Omental fat pad (tissue), 4 donors: Measurements from ENCODE around the gene PRRC2A. TPM values are rescaled to one million over a fixed set of nuclear protein-coding genes. Genes with fewer than 3 reads are reported as not detected.

Experiments used
- ATAC-seq: fragments of 150-250 bp; one replicate; pipeline ENCODE4 v1.9.1; 2016; ENCODE audit warnings: mild to moderate bottlenecking, moderate library complexity; ENCODE audit not compliant: low FRiP score
- DNase-seq: peaks from one replicate; pipeline ENCODE4 v3.0.0-alpha.2; 2019; ENCODE audit warnings: low spot score
- total RNA-seq, 4 donors: library from RNA; depleted of rRNA; stranded (reverse); fragments of >200 nt; gene quantifications; one replicate each; pipeline ENCODE4 v1.1.0, GENCODE V29; 2016
- TF ChIP-seq, protein P1 (sequence below), 3 donors: fragments of 450-650 bp; IDR thresholded peaks; one replicate each; pipeline ENCODE4 v1.5.1; 2016 to 2017; ENCODE audit warnings: antibody characterized with exemption in 3 of 3, mild to moderate bottlenecking in 3 of 3, moderate library complexity in 2 of 3

PRRC2A gene
- total RNA-seq, 4 donors from 2014 or later, result 44.8 to 111 (median 65.4) TPM

DNA sequence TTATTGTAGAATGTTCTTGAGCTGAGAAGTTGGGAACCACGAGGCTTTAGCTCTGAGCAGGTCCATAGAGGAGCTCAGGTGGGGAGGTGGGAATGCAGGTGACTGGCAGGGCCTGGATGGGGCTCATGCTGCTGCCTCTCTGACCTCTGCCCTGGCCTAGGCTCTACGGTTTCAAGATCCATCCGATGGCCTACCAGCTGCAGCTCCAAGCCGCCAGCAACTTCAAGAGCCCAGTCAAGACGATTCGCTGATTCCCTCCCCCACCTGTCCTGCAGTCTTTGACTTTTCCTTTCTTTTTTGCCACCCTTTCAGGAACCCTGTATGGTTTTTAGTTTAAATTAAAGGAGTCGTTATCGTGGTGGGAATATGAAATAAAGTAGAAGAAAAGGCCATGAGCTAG is 49.2 kb downstream of the PRRC2A start, which contains the start of gene LY6G5B:
Gene LY6G5B, plus strand, starts transcription at position 301 of the 400 bp plus-strand sequence. CDS start 975 bp downstream, outside the sequence.
- DNase-seq (no peak), ATAC-seq (no peak)
- TF ChIP-seq, protein P1, sequence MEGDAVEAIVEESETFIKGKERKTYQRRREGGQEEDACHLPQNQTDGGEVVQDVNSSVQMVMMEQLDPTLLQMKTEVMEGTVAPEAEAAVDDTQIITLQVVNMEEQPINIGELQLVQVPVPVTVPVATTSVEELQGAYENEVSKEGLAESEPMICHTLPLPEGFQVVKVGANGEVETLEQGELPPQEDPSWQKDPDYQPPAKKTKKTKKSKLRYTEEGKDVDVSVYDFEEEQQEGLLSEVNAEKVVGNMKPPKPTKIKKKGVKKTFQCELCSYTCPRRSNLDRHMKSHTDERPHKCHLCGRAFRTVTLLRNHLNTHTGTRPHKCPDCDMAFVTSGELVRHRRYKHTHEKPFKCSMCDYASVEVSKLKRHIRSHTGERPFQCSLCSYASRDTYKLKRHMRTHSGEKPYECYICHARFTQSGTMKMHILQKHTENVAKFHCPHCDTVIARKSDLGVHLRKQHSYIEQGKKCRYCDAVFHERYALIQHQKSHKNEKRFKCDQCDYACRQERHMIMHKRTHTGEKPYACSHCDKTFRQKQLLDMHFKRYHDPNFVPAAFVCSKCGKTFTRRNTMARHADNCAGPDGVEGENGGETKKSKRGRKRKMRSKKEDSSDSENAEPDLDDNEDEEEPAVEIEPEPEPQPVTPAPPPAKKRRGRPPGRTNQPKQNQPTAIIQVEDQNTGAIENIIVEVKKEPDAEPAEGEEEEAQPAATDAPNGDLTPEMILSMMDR (IDR thresholded peaks at IDR 0.05), result no peak

DNA sequence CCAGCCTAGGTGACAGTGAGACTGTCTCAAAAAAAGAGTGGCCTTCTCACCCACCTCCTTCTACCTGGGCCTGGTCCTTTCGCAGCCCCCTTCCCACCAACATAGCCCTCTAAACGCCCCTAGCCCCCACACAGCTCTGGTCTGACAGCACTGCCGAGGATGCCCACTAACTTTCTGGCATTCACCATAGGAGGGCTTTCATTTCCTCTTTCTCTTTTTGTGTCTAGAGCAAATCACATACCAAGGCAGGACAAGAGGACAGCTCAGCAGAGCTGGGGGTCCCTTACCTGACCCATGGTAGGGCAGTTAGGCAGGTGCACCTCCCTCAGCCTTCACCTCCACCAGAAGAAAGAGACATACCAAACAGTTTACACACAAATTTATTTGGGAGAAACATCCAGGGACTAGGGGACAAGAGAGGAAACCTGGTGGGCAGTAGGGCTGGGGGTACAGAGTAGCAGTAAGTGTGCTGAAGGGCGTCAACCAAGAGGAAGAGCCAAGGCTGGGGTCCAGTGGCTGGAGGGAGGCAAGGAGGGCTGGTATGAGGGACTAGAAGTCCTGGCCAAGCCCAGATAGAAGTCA is 55.9 kb downstream of the PRRC2A start:
- ATAC-seq (no peak), DNase-seq (no peak)
- TF ChIP-seq, protein P1 (IDR thresholded peaks at IDR 0.05), result no peak

DNA sequence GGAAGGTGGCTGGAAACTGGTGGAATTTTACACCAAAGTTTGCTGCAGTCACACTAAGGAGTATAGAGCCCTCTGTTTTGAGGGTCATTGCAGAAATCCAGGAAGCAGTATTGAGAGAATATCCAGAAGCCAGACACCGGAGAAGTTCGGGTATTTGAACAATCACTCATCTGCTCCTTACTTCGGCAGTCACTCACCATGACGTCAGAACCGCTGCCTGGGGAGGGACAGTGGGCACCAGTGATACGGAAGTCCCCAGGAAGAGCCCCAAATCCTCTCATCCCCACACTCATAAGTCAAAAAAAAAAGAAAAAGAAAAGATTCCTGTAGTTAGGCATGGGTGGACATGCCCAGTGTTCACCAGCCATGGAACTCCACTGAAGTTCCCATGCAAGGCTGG is 56.4 kb downstream of the PRRC2A start:
- DNase-seq (no peak), ATAC-seq (no peak)
- TF ChIP-seq, protein P1 (IDR thresholded peaks at IDR 0.05), result no peak

DNA sequence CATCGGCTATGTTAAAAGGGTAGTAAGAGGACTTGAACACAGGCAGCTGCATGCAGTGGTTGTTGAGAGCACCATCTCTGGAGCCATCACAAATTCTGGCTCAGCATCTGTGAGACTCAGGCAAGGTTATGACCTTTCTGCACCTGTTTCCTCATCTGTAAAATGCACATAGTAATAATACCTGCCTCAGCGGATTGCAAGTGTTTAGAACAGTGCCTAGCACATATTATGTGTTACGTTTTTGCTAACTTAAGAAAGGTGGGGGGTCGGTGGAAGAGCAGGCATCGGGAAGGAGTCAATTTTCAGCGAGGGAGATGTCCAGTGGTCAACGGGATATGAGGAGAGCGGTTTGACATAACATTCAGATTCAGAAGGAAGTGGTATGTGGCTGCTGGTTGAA is 57.4 kb downstream of the PRRC2A start:
- no peak for ATAC-seq
- no peak for DNase-seq
- TF ChIP-seq, protein P1 (IDR thresholded peaks at IDR 0.05), result no peak

DNA sequence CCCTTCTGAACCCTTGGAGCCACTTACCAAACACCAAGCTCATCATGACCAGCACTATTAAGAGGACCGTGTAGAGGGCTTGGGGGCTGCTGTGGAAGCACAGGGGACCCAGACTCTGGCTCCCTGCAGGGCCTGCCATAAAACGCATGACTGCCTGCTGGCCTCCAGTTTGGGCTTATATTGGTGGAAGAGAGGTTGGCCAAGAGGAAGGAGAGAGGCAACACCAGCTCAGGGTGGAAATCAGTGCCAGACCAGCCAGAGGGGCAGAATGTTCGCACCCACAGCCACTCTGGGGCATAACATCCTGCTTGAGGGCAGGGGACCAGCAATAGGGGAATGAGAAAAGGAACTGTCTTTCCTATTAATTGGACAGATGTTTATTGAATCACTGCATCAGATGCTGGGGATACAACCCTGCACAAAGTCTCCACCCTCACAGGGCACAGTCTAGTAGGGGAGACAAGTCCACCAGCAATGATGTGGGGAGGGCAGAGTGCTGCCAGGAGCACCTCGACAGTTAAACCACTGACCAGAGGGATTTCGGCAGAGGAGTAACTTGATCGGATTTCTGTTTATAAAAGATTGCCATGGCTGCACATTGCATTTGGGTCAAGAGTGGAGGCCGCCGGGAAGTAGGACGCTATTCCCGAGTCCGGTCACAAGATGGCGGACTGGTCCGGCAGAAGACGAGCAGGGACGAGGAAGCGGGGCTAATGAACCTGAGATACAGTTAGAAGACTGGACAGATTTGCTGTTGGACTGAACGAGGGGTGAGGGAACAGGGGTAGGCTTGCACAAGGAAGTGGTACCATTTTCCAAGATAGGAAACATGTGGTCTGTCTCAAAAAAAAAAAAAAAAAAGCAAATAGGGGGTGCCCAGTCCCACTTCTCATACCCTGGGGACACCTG is 60.0 kb downstream of the PRRC2A start, which contains the start of gene LY6G5C:
Gene LY6G5C, minus strand, starts transcription at position 842 of the 909 bp plus-strand sequence. Its CDS starts 694 bp downstream, at position 148.
- ATAC-seq, result peak; percentile 89
- peak; percentile 55 for DNase-seq
- TF ChIP-seq, protein P1 (IDR thresholded peaks at IDR 0.05), result no peak

DNA sequence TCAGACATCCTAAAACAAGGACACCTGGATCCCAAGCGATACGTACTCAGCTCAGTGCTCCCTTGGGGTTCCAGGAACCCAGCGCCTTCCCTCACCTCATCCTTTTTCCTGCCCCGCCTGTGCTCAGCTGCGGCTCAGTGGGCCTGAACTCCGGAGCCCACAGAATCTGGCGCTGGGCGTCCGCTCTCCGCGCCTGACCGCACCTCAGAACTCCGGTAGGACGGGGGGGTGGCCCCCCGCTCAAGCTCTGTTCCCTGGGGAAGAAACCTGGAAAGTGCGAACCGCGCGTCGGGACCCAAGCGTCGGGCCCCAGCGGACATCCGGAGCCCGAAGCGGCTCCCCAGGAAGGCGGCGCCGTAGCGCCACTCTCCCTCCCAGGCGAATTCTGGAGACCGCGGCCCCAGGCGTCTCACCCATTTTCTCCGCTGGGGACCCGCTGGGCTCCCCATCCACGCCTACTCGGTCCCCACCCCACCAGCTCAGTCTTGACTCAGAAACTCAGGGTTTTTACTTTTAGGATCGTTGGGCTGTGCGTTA is 60.7 kb downstream of the PRRC2A start:
- TF ChIP-seq, protein P1 (IDR thresholded peaks at IDR 0.05), result no peak
- peak; percentile 46 for ATAC-seq

More for the DNA sequence above, 60.7 kb downstream of the PRRC2A start:
- DNase-seq, result no peak
